Measurements from ENCODE around the gene PTPRM.

The PTPRM gene

DNA sequence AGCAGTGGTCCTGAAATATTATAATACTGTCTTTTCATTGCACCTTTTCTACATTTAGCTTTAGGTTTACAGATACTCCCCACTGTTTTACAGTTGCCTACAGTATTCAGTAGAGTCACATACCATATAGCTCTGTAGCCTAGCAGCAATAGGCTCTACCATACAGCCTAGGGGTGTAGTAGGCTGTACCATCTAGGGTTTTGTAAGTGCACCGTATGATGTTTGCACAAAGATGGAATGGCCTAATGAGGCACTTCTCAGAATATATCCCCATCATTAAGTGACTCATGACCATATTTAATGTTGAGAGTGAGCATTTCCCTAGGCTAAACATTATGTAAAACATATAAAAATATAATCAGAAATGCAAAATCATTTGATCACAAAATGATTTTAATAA lies 530.8 kb downstream of the PTPRM start:
- DNase-seq (ENCODE audit: insufficient read length), result no peak
- FAIRE-seq, result no peak
- TF ChIP-seq POLR2A (IDR thresholded peaks at IDR 0.05; ENCODE audit: low read depth, low read length) (no peak), TAF1 (IDR thresholded peaks at IDR 0.05; ENCODE audit: borderline replicate concordance, low read depth, low read length) (no peak), POLR2AphosphoS5 (IDR thresholded peaks at IDR 0.05; ENCODE audit: low read depth, low read length) (no peak)

- DNase-seq (ENCODE audit: insufficient read length), result no peak
- no peak for FAIRE-seq
- TF ChIP-seq TAF1 (IDR thresholded peaks at IDR 0.05; ENCODE audit: borderline replicate concordance, low read depth, low read length), result no peak
- TF ChIP-seq POLR2AphosphoS5 (IDR thresholded peaks at IDR 0.05; ENCODE audit: low read depth, low read length), result no peak
- no peak for TF ChIP-seq POLR2A (IDR thresholded peaks at IDR 0.05; ENCODE audit: low read depth, low read length)
Observed at GRCh38 chr18:8106603-8107002, 539.5 kb downstream of the PTPRM start.

DNA sequence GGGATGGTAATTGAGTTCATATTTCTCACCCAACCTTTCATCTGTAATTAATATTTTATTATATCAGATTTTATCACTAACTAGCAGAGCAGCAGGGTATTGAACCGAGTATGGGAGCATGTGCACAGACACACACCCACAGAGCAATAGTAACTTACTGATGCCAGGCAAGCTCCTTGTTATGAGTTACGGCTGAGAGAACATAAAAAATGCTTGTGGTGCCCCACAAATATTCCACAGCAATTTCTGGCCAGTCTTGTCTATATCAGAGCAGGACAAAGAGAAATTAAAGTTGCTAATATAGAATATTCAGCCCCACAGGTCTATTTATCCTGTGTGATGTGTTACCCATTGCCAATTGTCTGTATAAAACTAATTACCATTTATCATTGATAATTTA lies 540.3 kb downstream of the PTPRM start:
- FAIRE-seq (no peak), DNase-seq (ENCODE audit: insufficient read length) (no peak)
- no peak for TF ChIP-seq POLR2A (IDR thresholded peaks at IDR 0.05; ENCODE audit: low read depth, low read length)

DNA sequence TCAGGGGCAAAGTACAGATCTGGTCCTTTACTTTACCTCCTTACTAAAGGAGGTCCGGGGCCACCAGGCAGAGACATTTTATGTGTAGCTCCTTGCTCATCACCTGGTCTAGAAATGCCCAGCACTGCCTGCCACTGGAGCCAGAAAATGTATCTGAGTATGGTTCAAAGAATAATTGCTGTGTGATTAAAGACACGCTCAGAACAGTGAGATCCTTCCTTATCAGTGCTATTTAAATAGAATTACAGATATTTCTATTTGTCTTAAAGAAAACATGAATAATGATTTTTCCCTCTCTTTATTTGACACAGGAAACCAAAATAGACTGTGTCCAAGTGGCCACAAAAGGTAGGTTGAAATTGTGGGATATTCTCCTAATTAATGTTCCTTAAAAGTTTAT lies 547.4 kb downstream of the PTPRM start:
- no peak for FAIRE-seq
- TF ChIP-seq POLR2AphosphoS5 (IDR thresholded peaks at IDR 0.05; ENCODE audit: low read depth, low read length), result no peak
- no peak for TF ChIP-seq TAF1 (IDR thresholded peaks at IDR 0.05; ENCODE audit: borderline replicate concordance, low read depth, low read length)
- TF ChIP-seq POLR2A (IDR thresholded peaks at IDR 0.05; ENCODE audit: low read depth, low read length), result no peak
- no peak for DNase-seq (ENCODE audit: insufficient read length)

DNA sequence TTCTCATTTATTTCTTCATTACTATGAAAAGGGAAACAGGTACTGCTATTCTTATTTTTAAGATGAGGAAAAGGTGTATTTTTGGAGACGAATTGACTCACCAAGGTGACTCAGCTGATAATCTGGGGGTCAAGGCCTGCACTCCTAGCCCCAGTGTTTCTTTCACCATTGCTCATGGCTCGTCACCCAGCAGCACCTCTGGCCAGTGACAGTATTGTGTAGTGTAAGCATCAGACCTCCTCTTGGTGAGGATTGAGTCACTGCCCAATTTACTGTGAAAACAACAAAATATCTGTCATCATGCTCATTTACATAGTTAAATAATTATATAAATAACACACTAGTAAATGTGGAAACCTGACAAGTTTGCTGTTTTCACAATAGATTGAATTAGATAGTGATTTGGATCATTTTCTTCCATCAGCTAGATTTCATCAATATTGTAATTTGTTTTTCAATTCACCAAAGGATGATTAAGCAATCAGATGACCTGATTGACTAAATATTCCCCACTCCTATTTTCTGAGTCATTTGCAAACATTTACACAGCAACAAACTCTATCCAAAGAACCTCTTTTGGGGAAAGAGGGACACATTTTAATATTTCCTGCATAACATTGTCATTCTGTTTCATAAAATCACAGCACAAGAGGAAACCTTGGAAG lies 549.4 kb downstream of the PTPRM start:
- TF ChIP-seq POLR2AphosphoS5 (IDR thresholded peaks at IDR 0.05; ENCODE audit: low read depth, low read length) (no peak), TAF1 (IDR thresholded peaks at IDR 0.05; ENCODE audit: borderline replicate concordance, low read depth, low read length) (no peak), POLR2A (IDR thresholded peaks at IDR 0.05; ENCODE audit: low read depth, low read length) (no peak)
- DNase-seq (ENCODE audit: insufficient read length), result no peak
- no peak for FAIRE-seq

GRCh38 chr18:8117006-8117371 lies 549.9 kb downstream of the PTPRM start:
- FAIRE-seq, result no peak
- no peak for TF ChIP-seq POLR2AphosphoS5 (IDR thresholded peaks at IDR 0.05; ENCODE audit: low read depth, low read length)
- TF ChIP-seq TAF1 (IDR thresholded peaks at IDR 0.05; ENCODE audit: borderline replicate concordance, low read depth, low read length), result no peak
- TF ChIP-seq POLR2A (IDR thresholded peaks at IDR 0.05; ENCODE audit: low read depth, low read length), result no peak
- no peak for DNase-seq (ENCODE audit: insufficient read length)

GRCh38 chr18:8121101-8121500 lies 554.0 kb downstream of the PTPRM start:
- TF ChIP-seq TAF1 (IDR thresholded peaks at IDR 0.05; ENCODE audit: borderline replicate concordance, low read depth, low read length), result no peak
- no peak for TF ChIP-seq POLR2A (IDR thresholded peaks at IDR 0.05; ENCODE audit: low read depth, low read length)
- no peak for FAIRE-seq
- no peak for DNase-seq (ENCODE audit: insufficient read length)

GRCh38 chr18:8121942-8122480 lies 554.9 kb downstream of the PTPRM start:
- DNase-seq (ENCODE audit: insufficient read length) (no peak), FAIRE-seq (no peak)
- TF ChIP-seq TAF1 (IDR thresholded peaks at IDR 0.05; ENCODE audit: borderline replicate concordance, low read depth, low read length), result no peak
- TF ChIP-seq POLR2A (IDR thresholded peaks at IDR 0.05; ENCODE audit: low read depth, low read length), result no peak

DNA sequence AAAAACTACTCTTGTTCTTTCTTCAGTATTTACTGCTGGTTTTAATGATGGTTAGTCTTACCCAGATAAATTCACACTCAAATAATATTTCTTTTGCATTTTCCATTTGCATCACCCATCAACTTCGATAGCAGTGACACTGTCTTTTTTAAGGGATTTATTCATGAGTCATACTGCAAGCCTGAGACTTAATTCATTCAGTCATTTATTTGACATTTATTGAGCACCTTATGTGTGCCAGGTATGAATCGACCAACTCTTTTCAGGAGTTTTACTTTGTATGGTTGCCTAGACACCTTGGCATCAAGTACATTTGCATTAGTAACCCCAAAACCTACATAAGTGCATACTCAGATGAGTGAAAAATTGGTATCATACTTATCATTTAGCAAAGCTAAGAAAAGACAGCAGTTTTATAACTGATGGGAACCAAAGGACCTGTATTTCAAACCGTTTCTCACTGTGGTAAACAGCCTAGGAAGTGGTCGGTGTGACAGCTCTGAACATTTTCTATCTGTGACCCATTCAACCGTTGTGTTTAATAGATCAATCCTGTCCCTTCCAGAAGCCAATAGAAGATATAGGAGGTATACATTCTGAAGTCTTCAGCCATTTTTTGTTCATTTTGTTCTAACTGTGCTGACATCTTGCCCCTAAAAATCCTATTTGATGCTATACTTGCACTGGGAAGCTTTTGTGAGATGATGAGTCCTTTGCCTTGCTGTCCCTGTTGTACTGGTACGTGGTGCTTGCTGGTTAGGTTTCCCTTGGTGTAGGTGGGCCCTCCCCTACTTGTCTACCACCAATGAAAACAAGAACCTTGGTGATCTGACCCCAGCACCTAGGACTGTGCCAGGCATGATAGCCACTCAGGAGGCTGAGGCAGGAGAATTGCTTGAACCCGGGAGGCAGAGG lies 557.4 kb downstream of the PTPRM start:
- no peak for FAIRE-seq
- TF ChIP-seq TAF1 (IDR thresholded peaks at IDR 0.05; ENCODE audit: borderline replicate concordance, low read depth, low read length), result no peak
- TF ChIP-seq POLR2A (IDR thresholded peaks at IDR 0.05; ENCODE audit: low read depth, low read length), result no peak
- TF ChIP-seq POLR2AphosphoS5 (IDR thresholded peaks at IDR 0.05; ENCODE audit: low read depth, low read length), result no peak
- no peak for DNase-seq (ENCODE audit: insufficient read length)

DNA sequence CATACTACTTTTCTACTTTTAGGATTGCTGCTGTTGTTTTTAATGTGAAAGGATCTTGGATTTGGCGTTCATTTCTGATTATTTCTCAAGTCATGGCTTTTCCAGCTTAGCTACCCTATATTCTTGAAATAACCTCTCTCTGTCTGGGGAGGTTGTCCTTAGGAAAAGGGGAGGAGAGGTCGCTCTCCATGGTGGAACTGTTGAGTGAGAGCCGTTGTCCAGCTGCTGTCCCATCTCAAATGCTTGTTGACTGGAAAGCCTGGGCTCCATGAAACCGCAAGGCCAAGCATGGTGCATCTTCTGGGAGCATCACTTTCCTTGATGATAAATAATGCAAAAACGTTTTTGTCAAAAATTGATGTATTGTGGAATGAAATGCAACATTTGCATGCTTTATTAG lies 563.0 kb downstream of the PTPRM start:
- DNase-seq (ENCODE audit: insufficient read length) (no peak), FAIRE-seq (no peak)
- TF ChIP-seq POLR2AphosphoS5 (IDR thresholded peaks at IDR 0.05; ENCODE audit: low read depth, low read length), result no peak
- TF ChIP-seq POLR2A (IDR thresholded peaks at IDR 0.05; ENCODE audit: low read depth, low read length), result no peak
- TF ChIP-seq TAF1 (IDR thresholded peaks at IDR 0.05; ENCODE audit: borderline replicate concordance, low read depth, low read length), result no peak

DNA sequence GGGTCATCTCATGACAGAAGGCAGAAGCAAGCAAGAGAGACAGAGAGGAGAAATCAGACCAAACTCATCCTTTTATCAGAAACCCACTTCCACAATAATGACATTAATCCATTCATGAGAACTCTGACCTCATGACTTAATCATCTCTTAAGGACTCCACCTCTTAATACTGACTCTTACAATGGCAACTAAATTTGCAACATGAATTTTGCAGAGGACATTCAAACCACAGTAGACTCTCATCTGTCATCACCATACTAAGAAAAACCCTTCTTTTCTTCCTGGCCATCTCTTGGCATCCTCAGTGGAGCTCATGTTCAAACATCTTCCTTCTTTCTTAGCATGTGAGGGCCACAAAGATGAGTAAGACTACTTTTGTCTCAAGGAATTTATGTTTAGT lies 565.9 kb downstream of the PTPRM start:
- FAIRE-seq, result no peak
- no peak for TF ChIP-seq POLR2AphosphoS5 (IDR thresholded peaks at IDR 0.05; ENCODE audit: low read depth, low read length)
- no peak for TF ChIP-seq TAF1 (IDR thresholded peaks at IDR 0.05; ENCODE audit: borderline replicate concordance, low read depth, low read length)
- no peak for TF ChIP-seq POLR2A (IDR thresholded peaks at IDR 0.05; ENCODE audit: low read depth, low read length)
- no peak for DNase-seq (ENCODE audit: insufficient read length)

DNA sequence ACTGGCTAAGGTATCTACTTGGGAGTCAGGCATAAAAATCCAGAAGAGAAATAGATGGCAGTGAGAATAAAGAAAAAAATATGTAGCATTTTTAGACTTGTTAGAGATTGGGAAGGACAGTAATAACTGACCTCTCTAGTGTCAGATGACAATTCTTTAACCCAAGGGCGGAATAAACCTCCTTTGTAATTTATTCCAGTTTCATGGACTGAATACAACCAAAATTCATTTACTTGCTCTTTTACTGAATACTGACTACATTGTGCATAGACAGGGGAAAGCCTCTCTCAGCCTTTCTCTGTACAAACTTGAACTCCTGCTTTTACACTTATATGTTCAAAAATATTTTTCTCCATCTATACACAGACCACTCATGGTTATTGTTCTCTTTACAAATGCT lies 566.8 kb downstream of the PTPRM start:
- TF ChIP-seq TAF1 (IDR thresholded peaks at IDR 0.05; ENCODE audit: borderline replicate concordance, low read depth, low read length) (no peak), POLR2AphosphoS5 (IDR thresholded peaks at IDR 0.05; ENCODE audit: low read depth, low read length) (no peak)
- no peak for DNase-seq (ENCODE audit: insufficient read length)
- FAIRE-seq, result no peak

All from GM12892 (cell line).